Suprapubic skin (tissue), 4 donors: ENCODE measurements around the gene SECISBP2L. TPM values are rescaled to one million over a fixed set of nuclear protein-coding genes. Genes with fewer than 3 reads are reported as not detected.

Source experiments
- DNase-seq, 2 donors: peaks; one replicate each; pipeline ENCODE4 v3.0.0-alpha.2; 2019; ENCODE audit warnings: low spot score in 2 of 2
- H3K27ac ChIP-seq: fragments of 200-600 bp; sonication (generic); one replicate; pipeline ENCODE4 v1.5.1; 2019
- H3K27me3 ChIP-seq: fragments of 200-600 bp; sonication (generic); one replicate; pipeline ENCODE4 v1.5.1; 2019
- H3K36me3 ChIP-seq: fragments of 200-600 bp; sonication (generic); one replicate; pipeline ENCODE4 v1.5.1; 2019
- H3K4me1 ChIP-seq: fragments of 200-600 bp; sonication (generic); one replicate; pipeline ENCODE4 v1.5.1; 2019
- H3K4me3 ChIP-seq: fragments of 200-600 bp; sonication (generic); one replicate; pipeline ENCODE4 v1.5.1; 2019; ENCODE audit warnings: mild to moderate bottlenecking
- H3K9me3 ChIP-seq: fragments of 200-600 bp; sonication (generic); one replicate; pipeline ENCODE4 v1.5.1; 2019
- EP300 ChIP-seq: sonication (generic); formaldehyde crosslinking; IDR thresholded peaks from one replicate; pipeline ENCODE4 v1.6.1; 2017; ENCODE audit warnings: antibody characterized with exemption
- POLR2A ChIP-seq, 2 donors: fragments of 450-650 bp; IDR thresholded peaks; one replicate each; pipeline ENCODE4 v1.6.1; 2017; ENCODE audit warnings: antibody characterized with exemption in 2 of 2, mild to moderate bottlenecking in 2 of 2, moderate library complexity in 2 of 2
- POLR2AphosphoS5 ChIP-seq, 3 donors: sonication (generic); formaldehyde crosslinking; IDR thresholded peaks; one replicate each; pipeline ENCODE4 v1.6.1; 2017; ENCODE audit warnings: antibody characterized with exemption in 3 of 3
- WGBS: methylation state at CpG from one replicate; pipeline ENCODE4 v1.1.5; 2018; 5-methylcytosine and 5-hydroxymethylcytosine counted together
- total RNA-seq, 4 donors: library from RNA; depleted of rRNA; stranded (reverse); fragments of >200 nt; gene quantifications; one replicate each; pipeline ENCODE4 v1.1.0, GENCODE V29; 2016
- TF ChIP-seq, protein P1 (sequence below), 2 donors: fragments of 200-600 bp in 1 of 2; fragments of 450-650 bp in 1 of 2; sonication (generic) in 1 of 2; IDR thresholded peaks; one replicate each; pipeline ENCODE4 v1.5.1; 2016 to 2019; ENCODE audit warnings: antibody characterized with exemption in 2 of 2, mild to moderate bottlenecking in 1 of 2, moderate library complexity in 1 of 2

The SECISBP2L gene
- total RNA-seq, 4 donors from 2014 or later = 21.8 to 58.6 (median 38.7) TPM

- TF ChIP-seq POLR2AphosphoS5 (IDR thresholded peaks at IDR 0.05) = no peak
- TF ChIP-seq, protein P1, sequence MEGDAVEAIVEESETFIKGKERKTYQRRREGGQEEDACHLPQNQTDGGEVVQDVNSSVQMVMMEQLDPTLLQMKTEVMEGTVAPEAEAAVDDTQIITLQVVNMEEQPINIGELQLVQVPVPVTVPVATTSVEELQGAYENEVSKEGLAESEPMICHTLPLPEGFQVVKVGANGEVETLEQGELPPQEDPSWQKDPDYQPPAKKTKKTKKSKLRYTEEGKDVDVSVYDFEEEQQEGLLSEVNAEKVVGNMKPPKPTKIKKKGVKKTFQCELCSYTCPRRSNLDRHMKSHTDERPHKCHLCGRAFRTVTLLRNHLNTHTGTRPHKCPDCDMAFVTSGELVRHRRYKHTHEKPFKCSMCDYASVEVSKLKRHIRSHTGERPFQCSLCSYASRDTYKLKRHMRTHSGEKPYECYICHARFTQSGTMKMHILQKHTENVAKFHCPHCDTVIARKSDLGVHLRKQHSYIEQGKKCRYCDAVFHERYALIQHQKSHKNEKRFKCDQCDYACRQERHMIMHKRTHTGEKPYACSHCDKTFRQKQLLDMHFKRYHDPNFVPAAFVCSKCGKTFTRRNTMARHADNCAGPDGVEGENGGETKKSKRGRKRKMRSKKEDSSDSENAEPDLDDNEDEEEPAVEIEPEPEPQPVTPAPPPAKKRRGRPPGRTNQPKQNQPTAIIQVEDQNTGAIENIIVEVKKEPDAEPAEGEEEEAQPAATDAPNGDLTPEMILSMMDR (IDR thresholded peaks at IDR 0.05) = no peak
- no peak for TF ChIP-seq EP300
- TF ChIP-seq POLR2A (IDR thresholded peaks at IDR 0.05) = no peak
- no peak overlapping the region for H3K27ac ChIP-seq
- peak overlapping the region; percentile 99 for H3K4me3 ChIP-seq
- 5% methylated on average over 8 of the region's 8 CpGs for WGBS
- no peak for DNase-seq
- H3K4me1 ChIP-seq = peaks cover 40% of the 10 kb centered on the region
- no peaks in the 10 kb centered on the region for H3K9me3 ChIP-seq
- no peaks in the 10 kb centered on the region for H3K27me3 ChIP-seq
- H3K36me3 ChIP-seq = no peaks in the 10 kb centered on the region
These were observed 1.3 kb downstream of the SECISBP2L start for GRCh38 chr15:49044766-49045606.

GRCh38 chr15:49044002-49044401 is 2.2 kb downstream of the SECISBP2L start:
- no peaks in the 10 kb centered on the region for H3K27me3 ChIP-seq
- no peaks in the 10 kb centered on the region for H3K9me3 ChIP-seq
- no peak for DNase-seq
- H3K4me1 ChIP-seq = peaks cover 40% of the 10 kb centered on the region
- TF ChIP-seq POLR2AphosphoS5 (IDR thresholded peaks at IDR 0.05) (no peak), POLR2A (IDR thresholded peaks at IDR 0.05) (no peak), EP300 (no peak)
- TF ChIP-seq, protein P1 (IDR thresholded peaks at IDR 0.05) = no peak
- 59% methylated on average over 3 of the region's 3 CpGs for whole genome bisulfite sequencing
- H3K27ac ChIP-seq = no peak overlapping the region
- H3K36me3 ChIP-seq = no peaks in the 10 kb centered on the region
- peak overlapping the region; percentile 99 for H3K4me3 ChIP-seq

GRCh38 chr15:49042165-49042564 is 4.1 kb downstream of the SECISBP2L start:
- H3K27me3 ChIP-seq = no peaks in the 10 kb centered on the region
- no peak overlapping the region for H3K27ac ChIP-seq
- H3K4me1 ChIP-seq = peaks cover 51% of the 10 kb centered on the region
- H3K9me3 ChIP-seq = no peaks in the 10 kb centered on the region
- DNase-seq = no peak
- no peak overlapping the region for H3K4me3 ChIP-seq
- H3K36me3 ChIP-seq = no peaks in the 10 kb centered on the region
- TF ChIP-seq EP300 (no peak), POLR2AphosphoS5 (IDR thresholded peaks at IDR 0.05) (no peak), POLR2A (IDR thresholded peaks at IDR 0.05) (no peak)
- TF ChIP-seq, protein P1 (IDR thresholded peaks at IDR 0.05) = no peak

GRCh38 chr15:49041426-49041825 is 4.8 kb downstream of the SECISBP2L start:
- H3K4me3 ChIP-seq = no peak overlapping the region
- H3K9me3 ChIP-seq = no peaks in the 10 kb centered on the region
- H3K27me3 ChIP-seq = no peaks in the 10 kb centered on the region
- WGBS = 68% methylated on average over 5 of the region's 5 CpGs
- no peaks in the 10 kb centered on the region for H3K36me3 ChIP-seq
- TF ChIP-seq, protein P1 (IDR thresholded peaks at IDR 0.05) = no peak
- TF ChIP-seq EP300 = no peak
- no peak for TF ChIP-seq POLR2AphosphoS5 (IDR thresholded peaks at IDR 0.05)
- TF ChIP-seq POLR2A (IDR thresholded peaks at IDR 0.05) = no peak
- DNase-seq = no peak
- H3K27ac ChIP-seq = no peak overlapping the region
- H3K4me1 ChIP-seq = peaks cover 47% of the 10 kb centered on the region

GRCh38 chr15:49040151-49040550 is 6.1 kb downstream of the SECISBP2L start:
- no peak for DNase-seq
- Histone ChIP-seq H3K27me3 (no peaks in the 10 kb centered on the region), H3K9me3 (no peaks in the 10 kb centered on the region), H3K27ac (no peak overlapping the region), H3K4me1 (peaks cover 44% of the 10 kb centered on the region), H3K4me3 (no peak overlapping the region), H3K36me3 (peaks cover 8% of the 10 kb centered on the region)
- TF ChIP-seq EP300 = no peak
- no peak for TF ChIP-seq POLR2A (IDR thresholded peaks at IDR 0.05)
- TF ChIP-seq POLR2AphosphoS5 (IDR thresholded peaks at IDR 0.05) = no peak
- TF ChIP-seq, protein P1 (IDR thresholded peaks at IDR 0.05) = no peak
